Keratinocyte (primary cell): ENCODE data around the gene TPCN1.

ENCODE experiments used
- CTCF ChIP-seq, 3 experiments: IDR thresholded peaks in 1 of 3; conservative IDR thresholded peaks in 1 of 3; optimal IDR thresholded peaks in 1 of 3; 2 replicates in 2 of 3; 3 replicates in 1 of 3; pipeline versions ENCODE3 to v1.5.1; 2011; ENCODE audit warnings: low read length in 3 of 3, mild to moderate bottlenecking in 3 of 3, moderate library complexity in 2 of 3, control low read depth in 1 of 3, inconsistent platforms in 1 of 3; ENCODE audit not compliant: insufficient read depth in 2 of 3; ENCODE audit errors: extremely low read depth in 1 of 3
- EZH2 ChIP-seq: IDR thresholded peaks from one replicate; pipeline ENCODE4 v1.6.1; 2012; ENCODE audit warnings: inconsistent platforms, mild to moderate bottlenecking, low read length, moderate library complexity

GRCh38 chr12:113221181-113221996, at the start of gene TPCN1:
- TF ChIP-seq CTCF (optimal IDR thresholded peaks at IDR 0.05 in 1 of 3, IDR thresholded peaks at IDR 0.05 in 1 of 3, conservative IDR thresholded peaks at IDR 0.05 in 1 of 3; ENCODE audit: extremely low read depth in 1 of 3, insufficient read depth in 2 of 3, low read length in 3 of 3) (no peak), EZH2 (no peak)
